Caco-2 (cell line): ENCODE measurements around the gene SIK3. TPM values are rescaled to one million over a fixed set of nuclear protein-coding genes. Genes with fewer than 3 reads are reported as not detected.

Experiments
- BruUV-seq: library from RNA; stranded (reverse); fragments of 400-500 nt; replicated peaks from 2 replicates; lab custom pipeline; 2021; lab: Mats Ljungman, UMichigan
- CTCF ChIA-PET: fragments of 300-600 bp; sonication (Branson Sonifier 250); formaldehyde crosslinking; loops from one replicate; lab custom pipeline; 2022; ENCODE audit warnings: antibody characterized with exemption; lab: Charles Lee
- POLR2A ChIA-PET: fragments of 300-600 bp; sonication (Branson Sonifier 250); formaldehyde crosslinking; loops from one replicate; lab custom pipeline; 2022; ENCODE audit warnings: antibody characterized with exemption; lab: Charles Lee
- DNase-seq, 2 experiments: peaks; one replicate each; pipeline versions ENCODE4 v3.0.0 to v3.0.0-alpha.2; 2020 to 2022
- H3K27me3 ChIP-seq: replicated peaks from 2 replicates; pipeline ENCODE4 v1.6.0; 2011; ENCODE audit warnings: low read length; ENCODE audit not compliant: control insufficient read depth, insufficient read depth
- H3K36me3 ChIP-seq: 2 replicates; pipeline ENCODE4 v1.5.1; 2011; ENCODE audit warnings: low read length; ENCODE audit not compliant: control insufficient read depth, insufficient read depth
- H3K4me1 ChIP-seq: fragments of 250-450 bp; sonication (Bioruptor Pico); 2 replicates; pipeline ENCODE4 v1.5.1; 2020; ENCODE audit warnings: mild to moderate bottlenecking
- H3K4me3 ChIP-seq: 2 replicates; pipeline ENCODE4 v1.5.1; 2011; ENCODE audit warnings: low read depth, mild to moderate bottlenecking, control low read depth, low read length
- H3K9me3 ChIP-seq: fragments of 250-450 bp; sonication (Bioruptor Pico); 2 replicates; pipeline ENCODE4 v1.5.1; 2020; ENCODE audit warnings: mild to moderate bottlenecking, moderate library complexity
- H3K27ac Mint-ChIP-seq: one replicate; pipeline ENCODE4 v1.8.0; 2022; ENCODE audit warnings: mixed read lengths; ENCODE audit not compliant: unreplicated experiment
- H3K27me3 Mint-ChIP-seq: one replicate; pipeline ENCODE4 v1.8.0; 2022; ENCODE audit warnings: mixed read lengths; ENCODE audit not compliant: insufficient read depth, unreplicated experiment
- H3K36me3 Mint-ChIP-seq: one replicate; pipeline ENCODE4 v1.8.0; 2022; ENCODE audit warnings: mild to moderate bottlenecking, mixed read lengths; ENCODE audit not compliant: insufficient read depth, unreplicated experiment
- H3K4me1 Mint-ChIP-seq: one replicate; pipeline ENCODE4 v1.8.0; 2022; ENCODE audit warnings: low read depth, mixed read lengths; ENCODE audit not compliant: unreplicated experiment
- H3K4me3 Mint-ChIP-seq: one replicate; pipeline ENCODE4 v1.8.0; 2022; ENCODE audit warnings: mild to moderate bottlenecking, moderate library complexity, mixed read lengths; ENCODE audit not compliant: unreplicated experiment
- H3K9me3 Mint-ChIP-seq: one replicate; pipeline ENCODE4 v1.8.0; 2022; ENCODE audit warnings: mixed read lengths; ENCODE audit not compliant: unreplicated experiment
- intact Hi-C: fragments of 100-400 bp; cut with micrococcal nuclease; formaldehyde crosslinking; loops from one replicate; pipeline ENCODE4 v1.10.0; 2022; ENCODE audit not compliant: unreplicated experiment
- total RNA-seq: library from RNA; stranded (reverse); gene quantifications from 2 replicates; pipeline ENCODE4 v1.2.3, GENCODE V29; 2022
- TF ChIP-seq, protein P1 (sequence below), 2 experiments: fragments of 200-600 bp in 1 of 2; IDR thresholded peaks; 1 replicate in 1 of 2; 2 replicates in 1 of 2; pipeline versions ENCODE4 v1.5.1 to v1.8.0; 2011 to 2022; ENCODE audit warnings: antibody characterized with exemption in 1 of 2, control low read depth in 1 of 2, inconsistent platforms in 1 of 2, low read depth in 1 of 2, low read length in 1 of 2, mild to moderate bottlenecking in 1 of 2, moderate library complexity in 1 of 2; ENCODE audit not compliant: insufficient read depth in 1 of 2, severe bottlenecking in 1 of 2, unreplicated experiment in 1 of 2

SIK3 gene
- total RNA-seq, 1 experiment from 2014 or later = 65.7 TPM

DNA sequence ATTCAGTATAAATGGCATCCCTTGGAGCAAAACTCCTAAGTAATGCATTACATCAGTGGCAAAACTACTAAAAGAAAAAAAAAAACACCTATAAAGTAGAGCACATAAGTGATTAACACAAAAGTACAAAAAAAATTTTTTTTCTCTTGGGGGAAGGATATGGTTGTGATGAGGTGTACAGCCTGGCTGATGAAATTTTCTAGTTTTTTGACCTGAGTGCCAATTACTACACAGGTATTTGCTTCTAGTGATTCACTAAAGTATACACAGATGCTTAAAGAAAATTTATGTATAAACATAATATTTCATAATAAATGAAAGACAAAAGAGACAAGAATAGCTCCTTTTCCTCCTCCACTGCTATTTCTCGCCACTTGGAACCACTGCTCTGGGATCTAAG, 189.0 kb downstream of the SIK3 start:
- intact Hi-C loops = no loop called here
- DNase-seq = no peak
- Mint-ChIP-seq H3K4me3 (no peak overlapping the region), H3K4me1 (peaks cover 17% of the 10 kb centered on the region), H3K27ac (no peak overlapping the region), H3K9me3 (no peaks in the 10 kb centered on the region), H3K27me3 (no peaks in the 10 kb centered on the region), H3K36me3 (peaks cover 16% of the 10 kb centered on the region)
- BruUV-seq = no TSS peak
- ChIA-PET POLR2A (interaction anchor here (0.6 kb wide), 1 partner anchor 181 kb away, joined by 3 read pairs; no protein-coding TSS in a partner anchor), CTCF (interaction anchor here (1.1 kb wide), 1 partner anchor 11 kb away, joined by 4 read pairs; no protein-coding TSS in a partner anchor)
- H3K9me3 ChIP-seq = no peaks in the 10 kb centered on the region
- no peaks in the 10 kb centered on the region for H3K36me3 ChIP-seq
- TF ChIP-seq, protein P1, sequence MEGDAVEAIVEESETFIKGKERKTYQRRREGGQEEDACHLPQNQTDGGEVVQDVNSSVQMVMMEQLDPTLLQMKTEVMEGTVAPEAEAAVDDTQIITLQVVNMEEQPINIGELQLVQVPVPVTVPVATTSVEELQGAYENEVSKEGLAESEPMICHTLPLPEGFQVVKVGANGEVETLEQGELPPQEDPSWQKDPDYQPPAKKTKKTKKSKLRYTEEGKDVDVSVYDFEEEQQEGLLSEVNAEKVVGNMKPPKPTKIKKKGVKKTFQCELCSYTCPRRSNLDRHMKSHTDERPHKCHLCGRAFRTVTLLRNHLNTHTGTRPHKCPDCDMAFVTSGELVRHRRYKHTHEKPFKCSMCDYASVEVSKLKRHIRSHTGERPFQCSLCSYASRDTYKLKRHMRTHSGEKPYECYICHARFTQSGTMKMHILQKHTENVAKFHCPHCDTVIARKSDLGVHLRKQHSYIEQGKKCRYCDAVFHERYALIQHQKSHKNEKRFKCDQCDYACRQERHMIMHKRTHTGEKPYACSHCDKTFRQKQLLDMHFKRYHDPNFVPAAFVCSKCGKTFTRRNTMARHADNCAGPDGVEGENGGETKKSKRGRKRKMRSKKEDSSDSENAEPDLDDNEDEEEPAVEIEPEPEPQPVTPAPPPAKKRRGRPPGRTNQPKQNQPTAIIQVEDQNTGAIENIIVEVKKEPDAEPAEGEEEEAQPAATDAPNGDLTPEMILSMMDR (IDR thresholded peaks at IDR 0.05; ENCODE audit: insufficient read depth in 1 of 2, low read depth in 1 of 2, low read length in 1 of 2, severe bottlenecking in 1 of 2, unreplicated experiment in 1 of 2) = no peak
- peaks cover 11% of the 10 kb centered on the region for H3K4me1 ChIP-seq
- H3K4me3 ChIP-seq = no peak overlapping the region
- no peaks in the 10 kb centered on the region for H3K27me3 ChIP-seq

DNA sequence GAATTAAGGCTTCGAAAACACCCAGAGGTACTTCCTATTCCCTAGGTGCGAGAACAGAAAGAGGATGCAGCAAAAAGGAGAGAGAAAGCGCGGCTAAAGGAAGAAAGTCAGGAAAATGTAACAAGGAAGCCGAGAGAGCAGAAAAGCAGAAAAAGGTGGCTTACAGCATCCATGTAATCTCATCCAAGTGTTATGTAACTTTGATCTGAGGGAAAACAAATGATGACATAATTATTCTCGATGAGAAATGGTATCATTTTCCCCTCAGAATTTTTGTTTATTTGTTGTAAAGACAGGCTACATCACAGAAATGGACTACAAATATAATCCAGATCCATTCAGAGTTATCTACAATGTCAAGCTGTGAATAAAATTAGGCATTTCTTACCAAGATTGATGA, 191.7 kb downstream of the SIK3 start:
- TF ChIP-seq, protein P1 (IDR thresholded peaks at IDR 0.05; ENCODE audit: insufficient read depth in 1 of 2, low read depth in 1 of 2, low read length in 1 of 2, severe bottlenecking in 1 of 2, unreplicated experiment in 1 of 2) = no peak
- Histone ChIP-seq H3K27me3 (no peaks in the 10 kb centered on the region), H3K4me3 (no peak overlapping the region), H3K9me3 (no peaks in the 10 kb centered on the region), H3K4me1 (peaks cover 11% of the 10 kb centered on the region), H3K36me3 (no peaks in the 10 kb centered on the region)
- intact Hi-C loops = no loop called here
- POLR2A ChIA-PET = no interaction called here
- no peak for DNase-seq
- no peaks in the 10 kb centered on the region for H3K27me3 Mint-ChIP-seq
- no peak overlapping the region for H3K27ac Mint-ChIP-seq
- no peaks in the 10 kb centered on the region for H3K9me3 Mint-ChIP-seq
- CTCF ChIA-PET = no interaction called here
- BruUV-seq = no TSS peak
- no peak overlapping the region for H3K4me3 Mint-ChIP-seq
- peaks cover 17% of the 10 kb centered on the region for H3K4me1 Mint-ChIP-seq
- peaks cover 26% of the 10 kb centered on the region for H3K36me3 Mint-ChIP-seq

DNA sequence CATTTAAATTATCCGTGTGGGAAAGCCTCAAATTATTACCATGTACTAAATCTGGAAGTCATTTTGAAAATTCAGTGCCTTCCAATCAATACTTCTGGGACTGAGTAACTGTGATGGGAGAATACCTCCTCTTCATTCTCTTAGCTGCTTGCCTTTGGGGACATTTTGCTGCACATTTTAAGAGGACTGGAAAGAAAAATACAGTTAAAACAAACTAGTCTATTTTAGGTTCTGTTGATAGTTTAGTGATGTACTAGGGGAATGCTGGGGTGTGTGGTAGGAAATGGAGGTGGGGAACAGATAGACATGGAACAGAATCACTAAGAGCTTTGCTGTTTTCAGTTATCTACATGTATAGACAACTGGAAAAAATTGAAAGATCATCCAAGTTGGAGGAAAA, 195.1 kb downstream of the SIK3 start:
- no TSS peak for BruUV-seq
- H3K27ac Mint-ChIP-seq = no peak overlapping the region
- no peaks in the 10 kb centered on the region for H3K4me1 Mint-ChIP-seq
- H3K27me3 Mint-ChIP-seq = no peaks in the 10 kb centered on the region
- TF ChIP-seq, protein P1 (IDR thresholded peaks at IDR 0.05; ENCODE audit: insufficient read depth in 1 of 2, low read depth in 1 of 2, low read length in 1 of 2, severe bottlenecking in 1 of 2, unreplicated experiment in 1 of 2) = no peak
- DNase-seq = no peak
- no peak overlapping the region for H3K4me3 Mint-ChIP-seq
- H3K36me3 ChIP-seq = peaks cover 1% of the 10 kb centered on the region; the same call in 1 of the 2 replicates
- ChIA-PET CTCF (no interaction called here), POLR2A (no interaction called here)
- H3K9me3 Mint-ChIP-seq = peaks cover 17% of the 10 kb centered on the region
- intact Hi-C loops = no loop called here
- no peaks in the 10 kb centered on the region for H3K4me1 ChIP-seq
- H3K9me3 ChIP-seq = no peaks in the 10 kb centered on the region
- no peaks in the 10 kb centered on the region for H3K27me3 ChIP-seq
- no peak overlapping the region for H3K4me3 ChIP-seq
- peaks cover 20% of the 10 kb centered on the region for H3K36me3 Mint-ChIP-seq
